ENCODE data around the gene SPOCK1.

The SPOCK1 gene

DNA sequence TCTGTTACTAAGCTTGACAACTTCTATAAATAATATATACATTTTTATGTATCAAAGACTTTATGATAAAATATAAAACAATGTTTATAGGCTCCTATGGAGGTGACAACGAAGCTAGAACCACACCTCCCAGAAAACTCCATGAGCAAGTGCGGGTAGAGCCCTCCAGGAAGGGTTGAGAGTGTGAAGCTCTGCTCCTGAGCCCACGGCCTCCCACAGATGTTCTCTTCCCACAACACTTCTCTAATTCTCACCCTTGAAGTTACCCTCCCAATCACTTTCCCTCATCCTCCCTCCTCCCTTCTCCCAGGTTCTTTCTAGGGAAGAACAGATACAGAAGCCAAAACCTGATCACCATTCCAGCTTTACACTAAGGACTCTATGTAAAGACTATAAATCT is 427.6 kb downstream of the SPOCK1 start:
- Histone ChIP-seq H3K36me3 (ENCODE audit: insufficient read depth, low read length) (no peaks in the 10 kb centered on the region), H3K9ac (ENCODE audit: low read depth, low read length) (no peak overlapping the region), H3K27me3 (ENCODE audit: insufficient read depth, low read length) (no peaks in the 10 kb centered on the region), H3K4me1 (ENCODE audit: insufficient read depth, low read length) (peaks cover 17% of the 10 kb centered on the region; the same call in 1 of the 2 replicates), H3K27ac (ENCODE audit: low read depth, low read length) (no peak overlapping the region), H3K9me3 (ENCODE audit: insufficient read depth, low read depth, low read length) (no peaks in the 10 kb centered on the region), H3K4me3 (ENCODE audit: low read length) (no peak overlapping the region)
- 79% methylated on average over 2 of the region's 3 CpGs for WGBS

DNA sequence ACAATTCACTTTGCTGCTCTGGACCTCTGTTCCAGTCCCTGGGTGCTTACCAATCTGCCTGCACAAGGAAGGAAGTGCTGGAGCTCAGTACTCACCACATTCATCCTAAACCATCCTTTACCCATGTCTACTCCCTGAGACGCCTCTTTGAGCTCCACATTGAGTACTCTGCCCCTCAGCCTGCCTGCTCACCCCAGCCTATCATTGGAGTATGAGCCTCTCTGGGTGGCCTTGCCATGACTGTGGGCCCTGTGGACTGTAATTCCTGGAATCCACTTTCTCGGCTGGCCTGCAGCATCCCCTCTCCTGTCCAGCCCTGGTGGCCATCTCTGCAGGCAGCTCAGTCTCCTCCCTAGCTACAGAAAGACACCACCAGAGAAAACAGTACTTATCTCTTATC is 428.6 kb downstream of the SPOCK1 start:
- H3K36me3 ChIP-seq (ENCODE audit: insufficient read depth, low read length): no peaks in the 10 kb centered on the region
- H3K9me3 ChIP-seq (ENCODE audit: insufficient read depth, low read depth, low read length): no peaks in the 10 kb centered on the region
- no peak overlapping the region for H3K9ac ChIP-seq (ENCODE audit: low read depth, low read length)
- no peak overlapping the region for H3K27ac ChIP-seq (ENCODE audit: low read depth, low read length)
- WGBS: 91% methylated on average over 2 of the region's 2 CpGs
- no peaks in the 10 kb centered on the region for H3K27me3 ChIP-seq (ENCODE audit: insufficient read depth, low read length)
- H3K4me1 ChIP-seq (ENCODE audit: insufficient read depth, low read length): peaks cover 17% of the 10 kb centered on the region; the same call in 1 of the 2 replicates
- no peak overlapping the region for H3K4me3 ChIP-seq (ENCODE audit: low read length)

DNA sequence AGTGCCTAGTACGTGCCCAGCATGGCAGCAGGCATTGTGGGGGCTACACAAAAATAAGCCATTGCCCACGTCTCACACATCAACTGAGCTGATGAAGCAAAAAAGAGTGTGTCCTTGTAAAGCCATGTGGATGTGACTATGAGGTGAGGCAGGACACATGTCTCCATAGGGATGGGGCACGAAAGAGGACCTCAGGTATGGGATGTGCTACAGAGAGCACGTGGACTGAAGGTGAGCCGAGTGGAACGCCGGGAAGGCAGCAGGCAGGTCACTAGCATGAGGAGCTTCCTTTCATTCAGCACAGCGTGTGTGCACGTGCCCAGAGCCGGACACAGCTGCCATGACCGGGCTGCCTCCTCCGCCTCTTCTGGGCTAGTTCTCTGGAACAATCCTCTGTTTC is 429.8 kb downstream of the SPOCK1 start:
- no peaks in the 10 kb centered on the region for H3K36me3 ChIP-seq (ENCODE audit: insufficient read depth, low read length)
- no peak overlapping the region for H3K4me3 ChIP-seq (ENCODE audit: low read length)
- peaks cover 15% of the 10 kb centered on the region; the same call in 1 of the 2 replicates for H3K4me1 ChIP-seq (ENCODE audit: insufficient read depth, low read length)
- no peaks in the 10 kb centered on the region for H3K9me3 ChIP-seq (ENCODE audit: insufficient read depth, low read depth, low read length)
- H3K9ac ChIP-seq (ENCODE audit: low read depth, low read length): no peak overlapping the region
- no peak overlapping the region for H3K27ac ChIP-seq (ENCODE audit: low read depth, low read length)
- WGBS: 95% methylated on average over 12 of the region's 12 CpGs
- H3K27me3 ChIP-seq (ENCODE audit: insufficient read depth, low read length): no peaks in the 10 kb centered on the region

DNA sequence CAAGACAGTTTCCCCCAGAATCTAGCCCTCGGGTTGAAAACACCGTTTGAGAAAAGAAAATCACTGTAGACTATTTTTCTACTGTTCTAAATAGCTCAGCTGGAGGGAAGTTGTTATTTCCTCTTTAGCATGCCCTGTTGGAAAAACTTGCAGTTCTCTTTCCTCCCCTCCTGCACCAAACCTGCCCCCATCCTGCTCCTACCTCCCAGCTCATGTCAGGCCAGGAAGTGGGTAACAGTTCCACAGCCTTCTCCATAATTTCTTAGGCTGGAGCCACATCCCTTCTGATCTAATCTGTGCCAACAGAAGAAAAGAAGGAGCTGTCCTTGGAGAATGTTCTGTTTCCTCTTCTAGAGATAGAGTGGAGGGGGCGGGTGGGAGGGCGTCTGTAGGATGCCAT is 437.7 kb downstream of the SPOCK1 start:
- Histone ChIP-seq H3K4me1 (ENCODE audit: insufficient read depth, low read length) (peaks cover 5% of the 10 kb centered on the region; the same call in 1 of the 2 replicates), H3K27me3 (ENCODE audit: insufficient read depth, low read length) (no peaks in the 10 kb centered on the region), H3K36me3 (ENCODE audit: insufficient read depth, low read length) (no peaks in the 10 kb centered on the region), H3K27ac (ENCODE audit: low read depth, low read length) (no peak overlapping the region), H3K9ac (ENCODE audit: low read depth, low read length) (no peak overlapping the region), H3K4me3 (ENCODE audit: low read length) (no peak overlapping the region), H3K9me3 (ENCODE audit: insufficient read depth, low read depth, low read length) (no peaks in the 10 kb centered on the region)
- 100% methylated on average over 1 of the region's 4 CpGs for WGBS

DNA sequence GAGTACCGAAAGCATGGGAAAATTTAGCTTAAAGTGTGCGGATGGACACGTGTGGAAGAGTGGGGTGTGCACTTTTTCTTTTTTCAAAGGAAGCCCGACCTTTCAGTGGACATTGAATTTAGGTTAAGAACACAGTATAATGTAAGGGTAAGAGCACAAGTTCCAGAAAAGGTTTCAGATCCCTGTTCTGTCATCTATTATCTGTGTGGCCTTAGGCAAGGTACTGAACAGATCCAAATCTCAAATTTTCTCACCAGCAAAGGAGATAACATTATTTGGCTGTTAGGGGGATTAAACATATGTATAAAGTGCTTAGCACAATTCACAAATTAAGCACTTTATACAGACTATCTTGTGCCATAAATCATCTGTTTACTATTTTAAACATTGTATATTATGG is 441.0 kb downstream of the SPOCK1 start:
- no peak overlapping the region for H3K27ac ChIP-seq (ENCODE audit: low read depth, low read length)
- no peaks in the 10 kb centered on the region for H3K27me3 ChIP-seq (ENCODE audit: insufficient read depth, low read length)
- no peaks in the 10 kb centered on the region for H3K36me3 ChIP-seq (ENCODE audit: insufficient read depth, low read length)
- H3K4me1 ChIP-seq (ENCODE audit: insufficient read depth, low read length): peaks cover 5% of the 10 kb centered on the region; the same call in 1 of the 2 replicates
- H3K9ac ChIP-seq (ENCODE audit: low read depth, low read length): no peak overlapping the region
- H3K4me3 ChIP-seq (ENCODE audit: low read length): no peak overlapping the region
- H3K9me3 ChIP-seq (ENCODE audit: insufficient read depth, low read depth, low read length): no peaks in the 10 kb centered on the region
- WGBS: 91% methylated on average over 4 of the region's 4 CpGs

DNA sequence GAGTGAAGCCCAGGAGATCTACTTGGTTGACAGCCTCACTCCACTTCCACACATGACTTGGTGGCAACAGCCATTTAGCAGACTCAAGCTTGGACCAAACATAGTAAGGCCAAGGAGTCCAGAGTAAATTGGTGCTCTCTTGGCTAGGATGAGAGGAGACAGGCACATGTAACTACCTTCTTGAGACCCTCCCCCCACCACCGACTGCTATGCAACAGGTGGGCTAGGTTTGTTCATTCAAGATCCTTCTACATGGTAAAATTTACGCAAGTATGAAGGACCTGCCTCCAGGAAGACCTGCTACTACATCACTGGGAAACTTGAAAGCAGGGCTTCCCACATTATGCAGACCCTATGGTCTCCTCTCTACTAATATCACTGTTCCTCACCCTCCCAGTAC is 442.4 kb downstream of the SPOCK1 start:
- H3K27me3 ChIP-seq (ENCODE audit: insufficient read depth, low read length): no peaks in the 10 kb centered on the region
- no peaks in the 10 kb centered on the region for H3K36me3 ChIP-seq (ENCODE audit: insufficient read depth, low read length)
- H3K4me3 ChIP-seq (ENCODE audit: low read length): no peak overlapping the region
- H3K9me3 ChIP-seq (ENCODE audit: insufficient read depth, low read depth, low read length): no peaks in the 10 kb centered on the region
- no peak overlapping the region for H3K27ac ChIP-seq (ENCODE audit: low read depth, low read length)
- WGBS: 92% methylated on average over 2 of the region's 2 CpGs
- H3K4me1 ChIP-seq (ENCODE audit: insufficient read depth, low read length): peaks cover 5% of the 10 kb centered on the region; the same call in 1 of the 2 replicates
- no peak overlapping the region for H3K9ac ChIP-seq (ENCODE audit: low read depth, low read length)

DNA sequence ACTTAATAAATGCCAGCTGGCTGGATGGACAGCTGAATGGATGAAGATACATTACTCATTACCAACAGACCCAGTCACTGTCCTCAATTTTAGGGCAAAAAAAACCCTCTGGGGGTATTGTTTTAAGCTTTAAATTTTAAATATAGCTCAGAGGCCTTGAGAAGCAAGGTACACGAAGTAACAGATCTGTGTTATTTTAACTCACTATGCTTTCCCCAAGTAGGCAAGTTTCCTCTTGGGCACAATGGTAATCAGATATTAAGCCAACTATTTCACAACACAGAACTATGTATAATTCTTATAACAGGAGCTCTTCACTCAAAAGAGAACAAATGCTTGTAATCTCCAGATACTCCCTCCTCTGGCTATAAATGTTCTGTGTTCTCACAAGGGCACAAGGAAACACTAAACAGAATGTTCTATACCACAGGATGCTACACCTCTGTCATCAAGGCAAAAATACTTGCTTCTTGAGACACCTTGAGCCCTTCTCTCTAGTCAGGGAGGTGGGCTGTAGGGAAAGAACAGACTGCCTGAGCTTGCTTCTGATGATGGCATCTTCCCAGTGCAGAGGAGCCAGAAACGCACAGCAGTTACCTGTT is 443.8 kb downstream of the SPOCK1 start:
- Histone ChIP-seq H3K27ac (ENCODE audit: low read depth, low read length) (no peak overlapping the region), H3K9me3 (ENCODE audit: insufficient read depth, low read depth, low read length) (no peaks in the 10 kb centered on the region), H3K9ac (ENCODE audit: low read depth, low read length) (no peak overlapping the region), H3K4me3 (ENCODE audit: low read length) (no peak overlapping the region), H3K4me1 (ENCODE audit: insufficient read depth, low read length) (0 out of 2 replicates have a peak, but pooled peaks cover 6% of the 10 kb centered on the region), H3K36me3 (ENCODE audit: insufficient read depth, low read length) (no peaks in the 10 kb centered on the region), H3K27me3 (ENCODE audit: insufficient read depth, low read length) (no peaks in the 10 kb centered on the region)
- WGBS: 97% methylated on average over 2 of the region's 2 CpGs

DNA sequence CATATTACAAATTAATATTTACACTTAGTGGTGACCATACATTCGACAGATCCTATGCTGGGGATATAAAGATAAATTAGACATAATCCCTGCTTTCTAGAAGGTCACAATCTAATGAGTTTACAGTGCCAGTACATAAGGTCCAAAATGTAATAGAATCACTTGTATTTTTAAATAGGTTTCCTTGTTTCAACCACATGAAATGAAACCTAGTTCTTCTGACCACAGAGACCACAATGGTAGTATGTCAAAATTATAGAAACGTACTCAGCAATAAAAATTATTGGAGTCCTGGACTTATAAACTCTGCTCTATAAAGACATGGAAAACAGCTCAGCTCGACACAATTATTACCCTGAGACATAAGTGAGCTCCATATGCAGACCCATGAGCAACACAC is 444.3 kb downstream of the SPOCK1 start:
- Histone ChIP-seq H3K4me3 (ENCODE audit: low read length) (no peak overlapping the region), H3K9me3 (ENCODE audit: insufficient read depth, low read depth, low read length) (no peaks in the 10 kb centered on the region), H3K27me3 (ENCODE audit: insufficient read depth, low read length) (no peaks in the 10 kb centered on the region), H3K36me3 (ENCODE audit: insufficient read depth, low read length) (no peaks in the 10 kb centered on the region), H3K27ac (ENCODE audit: low read depth, low read length) (no peak overlapping the region), H3K4me1 (ENCODE audit: insufficient read depth, low read length) (0 out of 2 replicates have a peak, but pooled peaks cover 6% of the 10 kb centered on the region), H3K9ac (ENCODE audit: low read depth, low read length) (no peak overlapping the region)
- WGBS: 97% methylated on average over 2 of the region's 3 CpGs

DNA sequence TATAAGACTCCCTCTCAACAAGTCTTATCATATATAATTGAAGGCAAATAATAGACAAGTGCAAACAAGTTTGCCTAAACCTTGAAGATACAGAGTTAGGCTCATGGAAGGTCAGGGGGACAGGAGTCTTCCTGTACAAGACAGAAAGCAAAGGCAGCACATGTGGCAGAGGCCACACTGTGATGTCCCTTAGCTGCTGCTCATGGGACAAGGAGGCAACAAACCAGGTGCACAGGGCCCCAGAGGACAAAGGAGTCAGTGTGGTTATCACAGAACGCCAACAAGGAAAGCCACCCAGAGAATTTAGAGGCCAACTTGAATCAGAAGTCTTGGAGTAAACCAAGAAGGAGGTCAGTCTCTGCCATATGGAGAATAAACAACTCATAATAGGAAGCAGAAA is 444.8 kb downstream of the SPOCK1 start:
- Histone ChIP-seq H3K27ac (ENCODE audit: low read depth, low read length) (no peak overlapping the region), H3K9ac (ENCODE audit: low read depth, low read length) (no peak overlapping the region), H3K4me3 (ENCODE audit: low read length) (no peak overlapping the region), H3K27me3 (ENCODE audit: insufficient read depth, low read length) (no peaks in the 10 kb centered on the region), H3K9me3 (ENCODE audit: insufficient read depth, low read depth, low read length) (no peaks in the 10 kb centered on the region), H3K36me3 (ENCODE audit: insufficient read depth, low read length) (no peaks in the 10 kb centered on the region), H3K4me1 (ENCODE audit: insufficient read depth, low read length) (0 out of 2 replicates have a peak, but pooled peaks cover 6% of the 10 kb centered on the region)
- WGBS: 94% methylated on average over 1 of the region's 1 CpG

DNA sequence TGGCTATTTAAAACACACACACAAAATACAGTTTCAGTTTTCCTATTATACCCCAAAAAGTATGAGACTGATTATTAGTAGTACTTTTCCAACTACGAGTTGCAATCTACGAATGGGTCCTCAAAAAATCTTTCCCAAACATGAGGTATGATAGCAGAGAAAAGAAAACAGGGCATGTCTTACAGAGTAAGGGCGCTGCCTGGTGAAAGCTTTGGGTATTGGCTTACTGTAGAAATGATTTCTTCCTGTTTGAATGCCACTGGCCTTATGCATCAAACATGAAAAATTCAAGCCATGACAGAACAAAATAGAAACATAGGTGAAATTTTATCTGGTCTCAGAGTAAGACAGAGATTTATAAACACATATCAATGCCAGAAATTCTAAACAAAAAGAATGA is 448.0 kb downstream of the SPOCK1 start:
- H3K4me1 ChIP-seq (ENCODE audit: insufficient read depth, low read length): 0 out of 2 replicates have a peak, but pooled peaks cover 6% of the 10 kb centered on the region
- H3K9me3 ChIP-seq (ENCODE audit: insufficient read depth, low read depth, low read length): no peaks in the 10 kb centered on the region
- H3K27me3 ChIP-seq (ENCODE audit: insufficient read depth, low read length): no peaks in the 10 kb centered on the region
- no peak overlapping the region for H3K27ac ChIP-seq (ENCODE audit: low read depth, low read length)
- no peak overlapping the region for H3K4me3 ChIP-seq (ENCODE audit: low read length)
- no peaks in the 10 kb centered on the region for H3K36me3 ChIP-seq (ENCODE audit: insufficient read depth, low read length)
- H3K9ac ChIP-seq (ENCODE audit: low read depth, low read length): no peak overlapping the region
- WGBS: 84% methylated on average over 3 of the region's 3 CpGs

DNA sequence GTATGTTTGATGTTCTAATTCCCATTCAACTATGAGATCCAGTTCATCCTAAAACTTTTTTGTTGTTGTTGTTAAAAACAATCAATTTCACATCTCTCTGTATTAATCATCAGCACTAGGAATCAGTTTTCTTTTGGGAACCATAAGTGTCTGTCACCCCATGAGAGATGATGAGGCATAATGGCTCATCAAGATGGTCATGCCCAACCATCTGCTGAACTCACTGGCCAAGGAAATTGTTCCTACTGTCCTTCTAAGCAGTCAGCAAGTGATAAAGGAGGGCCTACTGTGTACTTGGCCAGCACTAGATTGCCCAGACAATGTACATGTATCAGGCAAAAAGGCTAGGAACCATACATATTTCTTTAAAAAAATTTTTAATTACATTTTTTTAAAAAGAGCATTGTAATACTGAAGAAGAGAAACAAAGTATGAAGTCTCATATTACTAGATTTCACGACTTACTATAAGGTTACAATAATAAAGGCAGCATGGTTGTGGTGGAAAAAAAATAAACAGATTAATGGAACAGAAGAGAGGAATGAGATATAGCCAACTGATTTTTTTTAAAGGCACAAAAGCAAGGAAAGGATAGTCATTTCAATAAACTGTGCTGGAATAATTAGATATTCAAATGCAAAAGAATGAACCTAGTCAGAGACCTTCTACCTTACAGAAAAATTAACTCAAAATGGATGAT is 458.3 kb downstream of the SPOCK1 start:
- Histone ChIP-seq H3K27ac (ENCODE audit: low read depth, low read length) (no peak overlapping the region), H3K4me3 (ENCODE audit: low read length) (no peak overlapping the region), H3K9me3 (ENCODE audit: insufficient read depth, low read depth, low read length) (no peaks in the 10 kb centered on the region), H3K36me3 (ENCODE audit: insufficient read depth, low read length) (no peaks in the 10 kb centered on the region), H3K27me3 (ENCODE audit: insufficient read depth, low read length) (no peaks in the 10 kb centered on the region), H3K9ac (ENCODE audit: low read depth, low read length) (no peak overlapping the region), H3K4me1 (ENCODE audit: insufficient read depth, low read length) (peaks cover 25% of the 10 kb centered on the region)
- WGBS: 100% methylated on average over 1 of the region's 1 CpG
